ENCODE results near the gene MAP3K8.

Gene MAP3K8

DNA sequence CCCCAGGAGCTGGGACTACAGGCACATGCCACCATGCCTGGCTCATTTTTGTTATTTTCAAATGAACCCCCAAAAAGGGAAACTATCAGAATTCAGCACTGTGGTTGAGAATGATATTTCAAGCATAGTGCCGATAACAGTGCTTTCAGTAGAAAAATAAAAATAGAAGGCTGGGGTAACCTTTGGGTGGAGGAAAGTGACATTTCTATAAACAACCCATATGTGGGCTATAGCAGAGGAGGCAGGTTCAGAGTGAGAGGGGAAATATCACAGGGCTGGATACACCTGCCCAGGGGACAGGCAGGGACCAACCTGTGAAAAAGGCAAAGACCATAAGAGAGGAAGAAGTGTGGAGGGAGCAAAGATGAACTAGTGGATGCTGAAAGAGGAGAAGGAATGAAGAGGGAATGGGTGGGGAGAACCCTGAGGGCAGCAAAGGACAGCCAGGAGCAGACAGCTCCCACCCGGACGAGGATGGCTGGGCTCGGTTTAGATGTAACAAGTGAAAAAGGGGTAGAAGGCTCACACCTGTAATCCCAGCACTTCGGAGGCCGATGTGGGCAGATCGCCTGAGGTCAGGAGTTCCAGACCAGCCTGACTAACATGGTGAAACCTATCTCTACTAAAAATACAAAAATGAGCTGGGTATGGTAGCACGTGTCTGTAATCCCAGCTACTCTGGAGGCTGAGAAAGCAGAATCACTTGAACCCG is 56.5 kb downstream of the MAP3K8 start:
- no peak for DNase-seq (ENCODE audit: low read depth in 2 of 2)

GRCh38 chr10:30491204-30491915 is 57.4 kb downstream of the MAP3K8 start:
- no peak for DNase-seq (ENCODE audit: low read depth in 2 of 2)

DNA sequence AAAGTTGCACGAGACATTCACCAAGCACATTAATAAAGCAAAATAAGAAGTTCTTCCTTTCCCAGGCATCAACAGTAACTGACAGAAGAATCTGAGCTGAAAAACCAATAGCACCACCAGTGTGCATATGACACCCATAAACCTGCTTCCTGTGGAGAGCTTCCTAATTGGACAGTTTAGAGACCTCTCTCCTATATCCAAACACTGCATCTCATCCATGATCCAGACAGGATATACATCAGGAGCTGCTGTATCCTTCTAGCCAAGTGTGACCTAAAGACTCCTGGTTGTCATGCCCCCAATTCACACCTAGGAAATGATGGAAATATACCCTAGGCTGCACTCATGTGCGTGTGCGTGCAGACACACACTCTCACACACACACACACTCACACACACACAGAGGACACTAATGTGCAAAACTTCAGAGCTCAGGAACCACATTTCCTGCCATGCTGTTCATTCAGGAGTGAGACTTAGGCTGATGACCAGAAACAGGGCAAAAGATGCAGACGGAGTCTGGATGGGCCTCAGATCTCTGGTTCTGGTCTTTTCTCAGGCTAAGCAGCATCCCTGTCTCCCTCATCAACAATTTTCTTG is 58.0 kb downstream of the MAP3K8 start:
- no peak for DNase-seq (ENCODE audit: low read depth in 2 of 2)

- DNase-seq (ENCODE audit: low read depth in 2 of 2), result no peak
Observed at GRCh38 chr10:30493609-30494530, 59.9 kb downstream of the MAP3K8 start.

DNA sequence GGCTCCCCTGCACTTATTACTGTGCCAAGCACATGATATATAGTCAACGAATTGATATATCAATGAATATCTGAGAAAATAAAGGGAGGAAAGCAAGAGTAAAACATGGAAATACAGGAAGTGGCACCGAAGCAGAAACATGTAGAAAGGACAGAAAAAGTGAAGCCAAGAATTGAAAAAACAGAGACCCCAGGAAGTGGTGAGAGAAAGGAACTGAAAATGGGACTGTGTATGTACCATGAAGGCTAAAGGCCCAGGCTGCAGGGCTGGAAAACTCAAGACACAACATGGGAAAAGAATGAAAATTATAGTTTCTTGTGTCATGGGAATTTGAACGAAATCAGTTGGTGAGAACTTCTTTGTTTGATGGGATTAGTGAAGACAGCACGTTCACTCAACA is 60.6 kb downstream of the MAP3K8 start:
- no peak for DNase-seq (ENCODE audit: low read depth in 2 of 2)

- no peak for DNase-seq (ENCODE audit: low read depth in 2 of 2)
Observed at GRCh38 chr10:30495687-30496086, 61.7 kb downstream of the MAP3K8 start.

GRCh38 chr10:30499816-30500215 is 65.8 kb downstream of the MAP3K8 start:
- DNase-seq (ENCODE audit: low read depth in 2 of 2), result no peak

DNA sequence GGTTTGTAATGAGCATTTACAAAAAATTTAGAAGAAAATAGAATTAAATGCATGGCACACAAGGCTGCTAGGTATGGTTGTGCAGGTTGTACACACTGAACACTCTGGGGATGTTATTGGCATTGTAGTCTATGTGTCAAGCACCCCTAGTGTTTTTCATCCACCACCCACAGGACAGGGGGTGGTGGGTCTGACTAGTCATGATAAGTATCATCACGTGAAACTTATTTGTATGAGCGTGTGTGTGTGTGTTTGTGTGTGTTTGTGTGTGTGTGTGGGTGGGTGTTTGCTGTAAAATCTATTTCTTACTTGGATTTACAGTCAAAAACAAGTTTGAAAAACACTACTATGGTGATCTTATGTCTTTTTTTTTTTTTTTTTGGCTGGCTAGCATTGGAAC is 66.5 kb downstream of the MAP3K8 start:
- no peak for DNase-seq (ENCODE audit: low read depth in 2 of 2)

DNA sequence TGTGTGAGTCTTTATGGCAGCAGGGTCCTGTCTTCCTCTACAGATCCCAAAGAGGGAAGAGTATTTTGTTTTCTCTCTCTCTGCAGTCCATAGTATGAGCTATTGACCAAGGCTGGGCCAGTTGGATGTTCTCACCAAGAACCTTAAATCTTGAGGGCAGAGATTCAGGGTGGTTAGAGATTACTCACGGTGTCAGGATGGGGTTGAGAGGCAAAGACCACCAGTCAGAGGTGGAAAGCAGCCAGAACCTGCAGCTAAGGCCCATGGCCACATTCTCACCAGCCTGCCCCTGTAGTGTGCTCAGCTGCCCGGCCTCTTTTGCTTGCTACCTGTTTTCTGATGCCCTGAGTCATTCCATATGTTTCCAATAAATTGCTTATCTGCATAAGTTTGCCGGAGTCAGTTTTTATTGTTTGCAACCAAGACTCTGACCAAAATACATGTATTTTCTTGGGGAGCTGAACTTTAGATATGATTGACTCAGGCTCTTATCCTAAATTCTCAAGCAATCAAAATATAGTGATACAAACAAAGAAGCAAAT is 67.0 kb downstream of the MAP3K8 start:
- no peak for DNase-seq (ENCODE audit: low read depth in 2 of 2)

DNA sequence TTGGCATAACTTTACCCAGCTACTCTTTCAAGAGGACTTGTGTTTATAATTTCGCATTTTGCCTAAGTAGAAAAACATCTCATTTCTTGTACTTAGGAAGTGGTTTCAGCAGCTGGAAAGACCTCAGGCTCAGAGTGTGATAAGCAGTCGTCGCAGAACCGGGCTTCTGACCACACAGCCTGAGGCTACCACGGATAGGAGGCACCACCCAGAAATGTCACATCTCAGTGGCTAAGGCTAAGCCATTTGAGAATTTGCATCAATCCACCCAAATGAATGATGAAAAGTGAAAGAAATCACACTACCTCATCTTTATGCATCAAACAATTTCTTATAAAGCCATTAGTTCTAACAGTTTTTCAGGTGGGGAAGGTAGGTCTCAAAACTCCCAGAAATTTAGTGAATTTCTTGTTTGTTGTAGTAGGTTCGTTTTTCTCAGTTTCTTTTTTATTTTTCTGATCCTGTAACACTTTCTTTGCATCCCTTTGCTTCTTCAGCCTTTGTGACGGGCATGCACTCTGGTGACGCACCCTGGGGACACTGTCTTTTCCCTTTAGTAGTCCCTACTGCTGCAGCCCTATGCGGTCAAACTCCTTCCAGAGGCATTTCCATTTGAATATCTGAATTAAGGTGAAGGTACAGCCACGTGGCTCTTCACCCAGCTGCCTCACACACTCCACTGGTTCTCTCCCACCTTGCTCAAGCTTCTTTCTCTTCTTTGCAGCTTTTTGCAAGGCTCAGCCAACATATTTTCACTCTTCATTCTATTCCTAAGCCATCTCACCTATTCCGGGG is 68.5 kb downstream of the MAP3K8 start:
- DNase-seq (ENCODE audit: low read depth in 2 of 2), result peak in 1 of 2 donors; percentile 8

DNA sequence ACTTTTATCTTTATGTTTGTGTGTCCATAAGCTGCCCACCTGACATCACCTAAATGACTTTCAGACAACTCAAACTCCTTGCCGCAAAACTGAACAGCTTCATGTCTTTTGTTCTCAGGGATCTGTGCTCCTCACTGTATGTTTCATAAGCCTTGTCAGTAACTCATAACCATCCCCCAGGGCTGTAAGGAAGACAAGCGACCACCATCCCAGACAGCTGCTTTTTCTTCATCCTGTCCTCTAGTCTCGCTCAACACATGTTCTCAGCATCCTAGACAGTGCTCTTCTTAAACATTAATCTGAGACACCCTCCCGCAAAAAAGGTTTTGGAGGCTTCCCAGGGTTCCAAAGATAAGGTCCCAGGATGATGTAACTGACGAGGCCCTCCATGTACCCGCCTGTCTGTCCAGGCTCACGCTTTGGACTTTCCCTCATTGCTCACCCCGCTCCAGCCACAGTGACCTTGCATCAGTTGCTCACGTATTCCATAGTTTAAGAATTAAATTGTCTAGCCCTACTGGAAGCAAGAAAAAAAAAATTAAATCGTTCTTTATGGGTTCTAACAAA is 69.8 kb downstream of the MAP3K8 start:
- DNase-seq (ENCODE audit: low read depth in 2 of 2), result no peak

- no peak for DNase-seq (ENCODE audit: low read depth in 2 of 2)
Observed at GRCh38 chr10:30505543-30506298, 71.7 kb downstream of the MAP3K8 start.

GRCh38 chr10:30509508-30509907 is 75.5 kb downstream of the MAP3K8 start:
- no peak for DNase-seq (ENCODE audit: low read depth in 2 of 2)

DNA sequence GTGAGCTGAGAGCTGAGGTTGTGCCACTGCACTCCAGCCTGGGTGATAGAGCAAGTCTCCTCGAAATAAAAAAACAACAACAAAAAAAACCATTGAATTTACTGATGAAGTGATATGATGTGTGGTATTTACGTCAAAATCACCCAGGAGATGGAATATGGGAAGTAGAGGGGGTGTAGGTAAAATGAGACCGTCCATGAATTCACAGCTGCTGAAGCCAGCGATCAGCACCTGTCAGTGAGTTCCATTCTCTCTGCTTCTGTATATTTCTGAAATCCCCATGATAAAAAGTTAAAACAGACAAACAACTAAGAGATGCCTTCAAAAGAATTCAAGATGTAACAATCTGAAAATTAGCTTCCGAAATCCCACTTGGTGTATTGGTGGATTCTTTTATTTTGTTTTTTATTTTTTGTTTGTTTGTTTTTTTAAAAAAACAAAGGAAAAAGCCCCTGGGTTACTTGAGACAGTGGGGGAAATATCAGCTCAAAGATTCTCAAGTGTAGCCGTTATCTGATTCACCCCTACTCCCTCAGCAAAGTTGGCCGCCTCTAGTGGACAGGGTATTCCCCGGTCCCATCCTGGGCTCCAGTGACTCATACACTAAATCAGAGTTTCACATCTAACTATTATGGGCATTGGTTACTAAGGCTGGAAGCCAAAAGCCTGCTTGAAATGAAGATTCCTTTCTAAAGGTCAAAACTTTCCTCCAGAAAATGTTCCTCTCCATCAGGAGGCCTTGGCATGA is 76.4 kb downstream of the MAP3K8 start:
- peak; percentile 18 to 48 for DNase-seq (ENCODE audit: low read depth in 2 of 2)

DNA sequence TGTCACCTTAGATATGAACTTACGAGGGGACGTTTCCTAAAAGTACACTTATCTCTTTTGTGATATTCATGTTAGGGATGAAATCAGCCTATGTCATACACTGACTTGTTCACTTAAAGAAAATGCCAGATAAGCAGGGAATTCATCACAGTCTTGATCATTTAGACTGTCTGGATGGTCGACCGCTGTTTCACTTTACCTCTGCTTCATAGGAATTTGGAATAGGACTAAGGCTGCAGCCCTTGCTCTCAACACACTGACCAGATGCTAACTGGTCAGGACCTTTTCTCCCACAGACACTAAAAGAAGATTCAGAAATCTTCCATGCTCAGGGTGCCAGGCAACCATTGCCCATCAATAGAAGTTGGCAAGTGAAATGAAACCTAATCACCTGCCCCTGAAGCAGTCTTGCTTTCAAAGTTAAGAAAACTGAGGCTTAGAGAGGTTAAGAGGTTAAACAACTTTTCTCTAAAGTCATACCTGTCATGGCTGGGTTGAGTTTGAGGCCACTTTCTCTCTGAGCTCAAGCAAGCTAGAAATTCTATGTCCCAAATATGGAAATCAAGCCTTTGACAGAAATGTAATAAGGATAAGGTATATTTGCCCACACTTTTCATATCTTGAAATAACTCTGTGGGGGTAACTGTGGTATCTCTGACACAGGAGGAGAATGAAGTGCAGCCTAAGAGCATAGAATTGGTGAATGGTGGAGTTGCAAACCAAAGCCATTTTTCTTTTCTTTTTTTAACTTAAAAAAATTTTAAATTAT is 77.1 kb downstream of the MAP3K8 start:
- DNase-seq (ENCODE audit: low read depth in 2 of 2), result no peak
